A673 (cell line): ENCODE data around the gene PSMD13. TPM values are rescaled to one million over a fixed set of nuclear protein-coding genes. Genes with fewer than 3 reads are reported as not detected.
A peak's percentile ranks its signal among the peaks of the same experiment; 100 is the strongest.

Experiments used
- BruUV-seq: library from RNA; stranded (reverse); fragments of 400-500 nt; replicated peaks from 2 replicates; lab custom pipeline; 2021; lab: Mats Ljungman, UMichigan
- CTCF ChIA-PET: fragments of 300-600 bp; sonication (Branson Sonifier 250); formaldehyde crosslinking; loops from one replicate; lab custom pipeline; 2022; ENCODE audit warnings: antibody characterized with exemption; lab: Charles Lee
- POLR2A ChIA-PET: fragments of 300-600 bp; sonication (Branson Sonifier 250); formaldehyde crosslinking; loops from one replicate; lab custom pipeline; 2022; ENCODE audit warnings: antibody characterized with exemption; ENCODE audit not compliant: low non-redundant PET; lab: Charles Lee
- DNase-seq: peaks from one replicate; pipeline ENCODE4 v3.0.0-alpha.2; 2015; ENCODE audit warnings: low spot score
- H3K27ac ChIP-seq: fragments of 200-600 bp; sonication (generic); 2 replicates; pipeline ENCODE4 v1.5.1; 2016; ENCODE audit warnings: mixed run types, low read depth, mild to moderate bottlenecking, mixed read lengths, antibody characterized with exemption, low read length; ENCODE audit not compliant: poor library complexity, severe bottlenecking
- H3K27me3 ChIP-seq: fragments of 200-600 bp; sonication (generic); replicated peaks from 2 replicates; pipeline ENCODE4 v1.6.1; 2017; ENCODE audit warnings: mixed run types, low read depth, mild to moderate bottlenecking, mixed read lengths, antibody characterized with exemption, low read length; ENCODE audit not compliant: insufficient read depth, poor library complexity
- H3K36me3 ChIP-seq: fragments of 200-600 bp; sonication (generic); 2 replicates; pipeline ENCODE4 v1.6.1; 2016; ENCODE audit warnings: mixed run types, mild to moderate bottlenecking, mixed read lengths, antibody characterized with exemption, low read length; ENCODE audit not compliant: insufficient read depth, poor library complexity, severe bottlenecking
- H3K4me1 ChIP-seq: fragments of 200-600 bp; sonication (generic); 2 replicates; pipeline ENCODE4 v1.6.1; 2017; ENCODE audit warnings: mixed run types, mild to moderate bottlenecking, mixed read lengths, antibody characterized with exemption, low read length; ENCODE audit not compliant: insufficient read depth, poor library complexity, severe bottlenecking
- H3K4me3 ChIP-seq: fragments of 200-600 bp; sonication (generic); 2 replicates; pipeline ENCODE4 v1.5.1; 2016; ENCODE audit warnings: low read depth, mixed run types, mild to moderate bottlenecking, mixed read lengths, low read length; ENCODE audit not compliant: poor library complexity, severe bottlenecking
- H3K9me3 ChIP-seq: fragments of 200-600 bp; sonication (generic); 2 replicates; pipeline ENCODE4 v1.6.1; 2016; ENCODE audit warnings: mixed run types, low read depth, mild to moderate bottlenecking, mixed read lengths, antibody characterized with exemption, low read length; ENCODE audit not compliant: poor library complexity, severe bottlenecking
- CTCF ChIP-seq: fragments of 300-800, 200-600 bp; sonication (generic); conservative IDR thresholded peaks from 2 replicates; pipeline ENCODE4 v1.5.1; 2017; ENCODE audit warnings: low read depth, mild to moderate bottlenecking, antibody characterized with exemption, low read length, moderate library complexity, mixed read lengths
- EZH2 ChIP-seq: fragments of 200-600 bp; sonication (generic); IDR thresholded peaks from 2 replicates; pipeline ENCODE4 v1.6.1; 2017; ENCODE audit warnings: borderline replicate concordance, low read depth, mild to moderate bottlenecking, mixed read lengths, antibody characterized with exemption, low read length; ENCODE audit not compliant: poor library complexity, severe bottlenecking
- intact Hi-C: fragments of 100-400 bp; cut with micrococcal nuclease; formaldehyde crosslinking; loops from one replicate; pipeline ENCODE4 v1.10.0; 2022; ENCODE audit not compliant: unreplicated experiment
- total RNA-seq: library from RNA; stranded (reverse); gene quantifications from 2 replicates; pipeline ENCODE4 v1.2.3, GENCODE V29; 2021

PSMD13 gene
- total RNA-seq, 1 experiment from 2014 or later: 199 TPM

GRCh38 chr11:214083-214482 lies 22.7 kb upstream of the PSMD13 start:
- Histone ChIP-seq H3K4me1 (peaks cover 33% of the 10 kb centered on the region), H3K9me3 (no peaks in the 10 kb centered on the region), H3K27me3 (no peaks in the 10 kb centered on the region), H3K4me3 (no peak overlapping the region), H3K27ac (no peak overlapping the region), H3K36me3 (peaks cover 61% of the 10 kb centered on the region)
- CTCF ChIA-PET: no interaction called here
- POLR2A ChIA-PET: no interaction called here
- DNase-seq: no peak
- intact Hi-C loops: no loop called here
- BruUV-seq: no TSS peak
- TF ChIP-seq CTCF: no peak

GRCh38 chr11:215581-216037 lies 21.2 kb upstream of the PSMD13 start:
- H3K4me3 ChIP-seq: no peak overlapping the region
- POLR2A ChIA-PET: no interaction called here
- H3K36me3 ChIP-seq: peaks cover 49% of the 10 kb centered on the region
- no TSS peak for BruUV-seq
- H3K9me3 ChIP-seq: no peaks in the 10 kb centered on the region
- CTCF ChIA-PET: interaction anchor here (0.6 to 1.2 kb wide), 2 partner anchors 8 to 524 kb away, joined by 3 to 4 read pairs; partner anchors contain the start of genes BET1L and RIC8A
- DNase-seq: no peak
- peaks cover 21% of the 10 kb centered on the region for H3K4me1 ChIP-seq
- peak overlapping the region; percentile 78 for H3K27ac ChIP-seq
- intact Hi-C loops: no loop called here
- no peaks in the 10 kb centered on the region for H3K27me3 ChIP-seq
- TF ChIP-seq EZH2: no peak
- TF ChIP-seq CTCF: no peak

GRCh38 chr11:216081-216974 lies 20.4 kb upstream of the PSMD13 start:
- DNase-seq: no peak
- CTCF ChIA-PET: interaction anchor here (1.2 kb wide), 1 partner anchor 9 kb away, joined by 3 read pairs; the partner anchor contains the start of genes BET1L and RIC8A
- Histone ChIP-seq H3K27me3 (no peaks in the 10 kb centered on the region), H3K36me3 (peaks cover 43% of the 10 kb centered on the region), H3K27ac (peak overlapping the region; percentile 78), H3K4me1 (peaks cover 21% of the 10 kb centered on the region), H3K9me3 (no peaks in the 10 kb centered on the region), H3K4me3 (no peak overlapping the region)
- TF ChIP-seq EZH2: no peak
- TF ChIP-seq CTCF: no peak
- intact Hi-C loops: no loop called here
- POLR2A ChIA-PET: no interaction called here
- no TSS peak for BruUV-seq
